ENCODE data around the gene GIPC3. TPM values are rescaled to one million over a fixed set of nuclear protein-coding genes. Genes with fewer than 3 reads are reported as not detected.
"Not testable (repeated sequence)": the region's sequence is repeated elsewhere in the genome, so short reads cannot be mapped to it uniquely, and the experiment has no call there.

GIPC3 gene
- polyA plus RNA-seq, 4 donors, result 1.1 to 3.5 (median 3.0) TPM

DNA sequence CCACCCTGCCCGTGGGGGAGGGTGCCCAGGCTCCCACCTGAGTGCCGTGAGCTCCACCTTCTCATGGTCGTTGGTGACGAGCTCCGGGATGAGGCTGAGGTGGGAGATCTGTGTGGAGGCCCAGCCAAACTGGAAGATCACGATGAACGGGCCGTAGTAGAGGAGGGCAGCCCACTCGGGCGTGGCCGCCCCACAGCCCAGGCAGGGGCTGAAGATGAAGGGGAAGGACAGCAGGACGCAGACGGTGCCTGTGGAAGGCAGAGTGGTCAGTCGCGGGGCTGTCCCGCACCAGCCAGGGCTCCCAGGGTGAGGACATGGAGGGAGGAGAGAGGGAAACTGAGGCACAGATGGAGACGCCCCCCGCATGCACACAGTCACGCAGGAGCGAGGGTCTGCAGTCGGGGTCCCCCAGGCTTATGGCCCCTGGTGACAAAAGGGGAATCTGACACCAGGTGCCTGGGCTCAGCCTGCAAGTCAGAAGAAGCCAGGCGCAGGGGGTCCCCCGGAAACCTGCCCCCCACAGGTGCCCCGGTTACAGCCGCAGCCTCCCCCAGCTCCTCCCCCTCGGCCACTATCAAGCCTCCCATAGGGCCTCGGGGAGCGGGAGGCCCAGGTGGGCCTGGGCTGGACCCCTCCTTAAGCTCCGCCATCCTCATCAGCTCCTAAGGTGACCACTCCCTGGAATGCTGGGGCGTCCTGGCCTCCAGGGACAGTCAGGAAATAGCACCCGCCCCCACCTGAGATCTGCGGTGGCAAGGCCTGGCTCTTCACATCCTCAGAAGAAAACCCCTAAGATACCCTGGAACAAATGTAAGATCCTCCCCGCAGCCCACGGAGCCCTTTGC lies 34.1 kb upstream of the GIPC3 start:
- no peak for DNase-seq (ENCODE audit: low read depth in 4 of 4, low spot score in 3 of 4)

DNA sequence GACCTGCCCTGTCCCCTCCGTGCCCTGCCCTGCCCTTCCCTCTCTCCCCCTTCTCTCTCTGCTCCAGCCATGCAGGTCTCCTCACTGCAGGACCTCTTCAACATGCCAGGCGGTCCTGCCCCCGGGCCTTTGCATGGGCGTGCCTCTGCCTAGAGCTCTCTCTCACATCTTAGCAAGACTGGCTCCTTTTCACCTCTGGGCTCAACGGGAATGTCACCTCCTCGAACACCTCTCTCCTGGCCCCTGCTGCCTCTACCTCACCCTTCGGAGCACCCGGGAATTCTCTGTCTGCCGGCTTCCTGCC lies 33.5 kb upstream of the GIPC3 start:
- no peak for DNase-seq (ENCODE audit: low read depth in 4 of 4, low spot score in 3 of 4)

DNA sequence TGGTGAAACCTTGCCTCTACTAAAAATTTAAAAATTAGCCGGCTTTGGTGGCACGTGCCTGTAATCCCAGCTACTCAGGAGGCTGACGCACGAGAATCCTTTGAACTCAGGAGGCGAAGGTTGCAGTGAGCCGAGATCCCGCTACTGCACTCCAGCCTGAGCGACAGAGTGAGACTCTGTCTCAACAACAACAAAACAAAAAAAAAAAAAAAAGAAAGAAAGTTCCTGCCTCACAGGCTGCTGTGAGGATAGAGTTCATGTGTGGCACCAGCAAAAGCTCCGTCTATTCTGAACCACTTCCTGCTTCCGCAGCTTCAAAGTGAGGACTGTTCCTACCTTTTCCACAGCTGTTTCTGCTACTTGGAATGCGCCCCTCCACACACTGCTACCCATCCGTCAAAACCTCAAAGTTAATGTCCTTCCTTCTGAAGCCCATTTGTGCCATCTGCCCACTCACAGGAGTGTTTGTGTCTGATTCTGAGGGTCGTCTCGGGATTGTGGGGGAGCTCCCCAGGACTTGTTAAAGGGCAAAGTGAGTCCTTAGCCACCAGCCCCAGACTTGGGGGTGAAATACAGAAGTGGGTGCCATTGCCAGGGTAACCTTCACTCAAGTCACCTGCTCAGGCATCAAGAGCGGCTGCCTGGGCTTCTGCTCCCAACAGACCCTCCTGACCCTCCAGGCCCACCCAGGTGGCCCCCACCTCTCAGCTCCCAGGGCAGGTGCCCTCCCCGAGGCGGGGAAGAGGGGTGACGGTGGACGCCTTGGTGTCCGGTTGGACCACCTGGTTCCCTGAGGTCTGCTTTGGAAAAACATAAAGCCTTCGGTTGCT lies 30.8 kb upstream of the GIPC3 start:
- no peak for DNase-seq (ENCODE audit: low read depth in 4 of 4, low spot score in 3 of 4)

DNA sequence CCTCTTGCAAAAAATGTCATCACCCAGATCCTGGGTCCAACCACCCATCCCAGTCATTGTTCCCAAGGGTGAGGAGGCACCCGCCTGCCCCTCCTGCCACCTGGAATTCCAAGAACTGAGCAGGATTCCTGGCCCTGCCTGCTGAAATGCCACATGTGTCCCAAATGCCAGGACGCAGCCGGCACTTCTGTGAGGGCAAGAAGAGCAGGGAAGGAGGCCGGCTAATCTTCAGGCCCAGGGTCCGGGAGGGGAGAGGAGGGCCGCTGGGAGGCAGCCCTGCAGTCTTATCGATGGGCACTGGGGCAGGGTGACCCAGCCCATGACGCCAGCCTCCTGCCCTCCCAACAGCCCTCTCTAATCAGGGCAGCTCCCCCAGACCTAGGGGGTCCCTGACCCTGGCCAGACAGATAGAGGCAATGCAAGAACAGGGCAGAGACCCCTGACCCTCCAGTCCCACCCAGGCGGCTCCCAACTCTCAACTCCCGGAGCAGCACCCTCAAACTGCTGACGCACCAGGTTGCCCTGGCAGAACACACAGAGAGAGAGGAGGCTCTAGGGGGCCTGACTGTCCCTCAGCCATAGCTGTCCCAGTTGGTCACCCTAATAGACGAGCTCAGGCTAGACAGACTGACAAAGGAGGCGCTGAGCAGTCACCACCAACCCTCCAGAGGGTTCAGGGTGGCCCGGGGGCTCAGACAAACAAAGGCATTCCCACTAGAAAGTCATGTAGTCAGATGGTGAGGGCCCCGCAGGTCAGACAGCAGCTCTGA lies 29.4 kb upstream of the GIPC3 start:
- no peak for DNase-seq (ENCODE audit: low read depth in 4 of 4, low spot score in 3 of 4)

DNA sequence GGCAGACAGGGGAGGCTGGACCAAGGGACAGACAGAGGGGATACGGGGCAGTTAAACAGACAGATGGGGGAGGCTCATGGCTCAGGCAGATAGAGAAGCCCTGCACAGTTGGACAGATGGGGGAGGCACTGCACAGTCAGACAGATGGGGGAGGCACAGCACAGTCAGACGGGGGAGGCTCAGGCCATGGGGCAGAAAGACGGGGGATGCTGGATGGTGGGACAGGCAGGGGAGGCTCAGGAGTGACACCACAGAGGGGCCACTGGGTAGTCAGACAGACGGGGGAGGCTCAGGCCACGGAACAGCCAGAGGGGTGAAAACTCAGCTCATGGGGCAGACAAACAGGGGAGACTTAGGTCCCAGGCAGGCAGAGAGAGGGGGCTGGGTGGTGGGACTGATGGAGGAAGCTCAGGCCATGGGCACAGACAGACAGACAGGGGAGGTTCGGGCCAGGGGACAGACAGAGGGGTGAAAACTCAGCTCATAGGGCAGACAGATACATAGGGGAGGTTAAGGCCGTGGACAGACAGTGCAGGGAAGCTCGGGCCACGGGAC lies 28.8 kb upstream of the GIPC3 start:
- no peak for DNase-seq (ENCODE audit: low read depth in 4 of 4, low spot score in 3 of 4)

DNA sequence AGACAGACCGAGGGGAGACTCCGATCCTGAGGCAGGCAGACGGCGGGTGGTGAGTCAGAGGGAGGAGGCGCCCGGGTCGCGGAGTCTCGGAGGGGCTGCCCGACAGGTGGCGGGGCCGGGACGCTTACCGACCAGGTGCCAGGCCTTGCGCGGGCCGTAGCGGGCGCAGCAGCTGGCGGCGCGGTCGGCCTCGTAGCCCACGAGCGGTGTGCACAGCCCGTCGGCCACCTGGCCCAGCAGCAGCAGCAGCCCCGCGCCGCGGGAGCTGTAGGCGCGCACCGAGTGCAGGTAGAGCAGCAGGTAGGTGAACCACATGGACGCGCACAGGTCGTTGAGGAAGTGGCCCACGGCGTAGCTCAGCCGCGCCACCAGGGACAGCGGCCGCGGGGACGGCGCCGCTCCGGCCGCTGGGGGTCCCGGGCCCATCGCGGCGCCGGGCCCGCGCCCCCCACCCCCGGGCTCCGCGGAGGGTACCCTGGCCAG lies 28.3 kb upstream of the GIPC3 start:
- no peak for DNase-seq (ENCODE audit: low read depth in 4 of 4, low spot score in 3 of 4)

DNA sequence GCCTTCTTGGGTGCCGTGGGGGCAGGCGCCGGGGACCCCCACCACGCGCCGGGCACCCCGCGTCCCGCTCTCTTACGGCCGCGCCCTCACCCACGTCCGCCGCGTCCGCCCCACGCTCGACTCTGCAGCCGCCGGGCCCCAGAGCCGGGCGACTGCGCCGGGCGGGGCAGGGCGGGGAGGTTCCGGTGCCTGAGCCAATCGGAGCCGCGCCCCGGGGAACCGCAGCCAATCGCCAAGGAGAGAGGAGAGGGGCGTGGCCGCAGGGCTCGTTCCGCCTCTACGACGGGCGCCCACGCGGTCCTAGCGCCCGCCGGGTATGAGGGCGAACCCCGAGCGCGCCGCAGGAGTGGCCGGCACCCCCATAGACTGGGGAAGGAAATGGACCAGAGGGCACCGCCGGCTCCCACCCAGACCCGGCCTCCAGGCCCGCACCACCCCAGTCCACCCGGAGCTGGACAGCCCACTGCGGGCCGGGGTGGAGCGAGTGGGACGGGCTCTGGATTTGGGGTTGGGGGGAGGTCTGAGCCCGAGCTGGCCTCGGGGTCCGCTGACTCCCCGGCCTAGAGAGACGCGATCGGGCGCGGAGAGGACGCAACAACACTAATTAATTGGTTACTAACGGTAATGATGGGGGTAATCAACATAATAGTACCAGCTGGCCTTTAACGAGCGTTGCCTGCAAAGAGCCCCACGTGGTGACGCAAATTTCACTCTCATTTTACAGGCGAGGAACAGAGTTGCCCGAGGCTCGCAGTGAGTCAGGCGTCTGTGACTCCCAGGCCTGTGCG lies 27.6 kb upstream of the GIPC3 start, which contains the start of gene MFSD12:
TSS of gene MFSD12 (minus strand) at position 126 of the 788 bp plus-strand sequence. CDS start 183 bp downstream, outside the sequence.
- DNase-seq (ENCODE audit: low read depth in 4 of 4, low spot score in 3 of 4), result peak; percentile 77 to 88 (median 83)

DNA sequence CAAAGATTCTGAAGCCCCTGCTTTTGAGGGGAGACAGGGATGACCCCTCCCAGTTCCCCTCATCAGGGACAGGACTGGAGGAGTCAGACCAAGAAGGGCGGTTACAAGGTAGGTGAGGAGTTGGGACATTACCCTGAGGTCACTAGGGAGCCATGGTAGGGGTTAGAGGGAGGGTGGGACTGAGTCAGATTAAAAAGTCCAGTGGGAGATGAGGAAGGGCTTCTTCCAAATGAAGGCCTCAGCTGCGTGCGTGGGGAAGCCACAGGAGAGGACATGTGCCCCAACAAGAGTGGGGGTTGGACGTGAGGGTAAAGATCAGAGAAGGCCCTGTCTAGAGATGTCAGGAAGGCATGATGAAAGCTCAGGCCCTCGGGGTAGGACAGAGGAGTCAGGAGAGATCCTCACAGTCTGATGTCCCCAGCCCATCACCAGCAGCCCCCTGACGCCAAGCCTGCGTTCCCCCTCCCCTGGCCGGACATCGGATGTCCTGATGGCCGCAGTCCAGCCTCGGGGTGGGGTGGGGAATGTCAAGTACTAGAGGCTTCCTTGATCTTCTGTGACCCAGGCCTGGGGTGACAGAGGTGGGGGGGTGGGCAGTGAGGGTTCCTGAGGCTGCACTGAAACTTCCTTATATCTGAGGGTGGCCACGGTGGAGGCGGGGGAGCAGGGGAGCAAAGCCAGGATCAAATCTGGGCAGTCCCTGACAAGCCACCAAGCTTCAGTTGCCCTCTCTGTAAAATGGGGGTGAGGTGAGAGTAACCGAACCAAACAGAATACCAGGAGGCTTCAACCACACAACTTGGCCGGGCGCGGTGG lies 21.4 kb upstream of the GIPC3 start:
- DNase-seq (ENCODE audit: low read depth in 4 of 4, low spot score in 3 of 4), result no peak

DNA sequence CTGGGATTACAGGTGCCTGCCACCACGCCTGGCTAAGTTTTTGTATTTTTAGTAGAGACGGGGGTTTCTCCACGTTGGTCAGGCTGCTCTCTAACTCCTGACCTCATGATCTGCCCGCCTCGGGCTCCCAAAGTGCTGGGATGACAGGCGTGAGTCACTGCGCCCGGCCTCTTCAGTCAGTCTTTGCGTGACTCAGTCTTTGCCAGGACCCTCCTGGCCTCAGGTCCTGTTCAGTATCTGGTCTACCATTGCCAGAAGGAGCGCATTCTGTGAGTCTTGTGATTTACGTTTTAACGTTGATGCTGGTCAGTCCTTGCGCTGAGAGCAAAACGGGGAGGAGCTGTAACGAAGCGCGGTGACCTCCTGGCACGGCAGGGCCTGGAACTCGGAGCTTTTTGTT lies 20.1 kb upstream of the GIPC3 start:
- no peak for DNase-seq (ENCODE audit: low read depth in 4 of 4, low spot score in 3 of 4)

DNA sequence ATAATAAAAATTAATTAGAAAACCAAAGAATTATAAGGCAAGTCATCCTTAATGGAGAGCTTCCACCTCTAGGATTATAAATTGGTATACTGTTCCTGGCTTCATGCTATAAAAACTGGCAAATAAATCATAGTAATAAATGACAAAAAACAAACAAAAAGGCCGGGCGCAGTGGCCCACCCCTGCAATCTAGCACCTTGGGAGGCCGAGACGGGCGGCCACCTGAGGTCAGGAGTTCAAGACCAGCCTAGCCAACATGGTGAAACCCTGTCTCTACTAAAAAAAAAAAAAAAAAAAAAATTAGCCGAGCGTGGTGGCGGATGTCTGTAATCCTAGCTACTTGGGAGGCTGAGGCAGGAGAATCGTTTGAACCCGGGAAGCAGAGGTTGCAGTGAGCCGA lies 15.2 kb upstream of the GIPC3 start:
- DNase-seq (ENCODE audit: low read depth in 4 of 4, low spot score in 3 of 4), result not testable (repeated sequence)

DNA sequence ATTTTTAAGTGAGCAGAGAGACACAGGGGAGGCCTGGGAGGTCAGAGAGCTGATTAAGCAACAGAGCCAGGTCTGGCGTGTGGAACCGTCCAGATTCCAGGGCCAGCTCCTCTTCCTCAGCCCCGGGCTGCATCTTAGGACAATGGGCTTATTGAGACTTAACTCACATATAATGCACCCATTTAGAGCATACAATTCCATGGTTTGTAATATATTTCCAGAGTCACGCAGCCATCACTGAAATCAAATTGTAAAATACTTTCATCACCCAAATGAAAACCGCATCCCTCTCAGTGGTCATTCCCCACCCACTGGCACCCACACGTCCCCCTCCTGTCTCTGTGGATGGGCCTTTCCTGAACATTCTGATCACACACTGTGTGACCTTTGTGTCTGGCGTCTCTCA lies 14.7 kb upstream of the GIPC3 start:
- DNase-seq (ENCODE audit: low read depth in 4 of 4, low spot score in 3 of 4), result no peak

DNA sequence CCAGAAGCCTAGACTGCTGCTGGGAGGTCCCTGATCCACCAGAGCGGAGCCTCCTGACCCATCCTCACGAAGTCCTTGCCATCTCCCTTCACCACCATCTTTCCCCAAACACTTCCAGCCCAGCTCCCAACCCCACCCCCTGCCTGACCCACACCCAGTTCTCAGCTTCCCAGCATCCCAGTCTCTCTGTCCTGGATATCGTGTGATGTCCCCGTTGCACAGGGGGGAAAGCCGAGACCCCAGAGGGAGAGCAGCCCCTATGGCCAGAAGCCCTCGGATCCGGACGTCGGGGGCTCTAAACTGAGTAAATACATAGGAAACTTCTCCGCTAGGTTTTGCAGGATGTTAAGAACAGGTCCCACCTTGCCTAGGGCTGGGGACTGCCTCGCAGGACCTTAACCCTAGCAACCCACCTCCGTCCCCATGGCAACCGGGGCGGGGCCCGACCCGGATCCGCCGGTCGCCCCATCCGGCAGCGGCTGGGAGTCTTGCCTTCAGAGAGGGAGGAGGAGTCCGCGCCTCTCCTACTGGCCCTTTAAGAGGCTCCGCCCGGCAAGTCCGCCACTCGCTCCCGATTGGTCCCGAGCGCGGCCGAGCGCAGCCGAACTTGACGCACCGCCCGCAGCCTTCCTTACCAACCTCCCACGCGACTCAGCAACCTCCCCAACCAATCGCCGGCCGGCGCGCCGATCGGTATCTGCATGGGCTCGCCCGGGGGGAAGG lies 13.0 kb upstream of the GIPC3 start:
- peak; percentile 97 to 99 (median 98) for DNase-seq (ENCODE audit: low read depth in 4 of 4, low spot score in 3 of 4)

DNA sequence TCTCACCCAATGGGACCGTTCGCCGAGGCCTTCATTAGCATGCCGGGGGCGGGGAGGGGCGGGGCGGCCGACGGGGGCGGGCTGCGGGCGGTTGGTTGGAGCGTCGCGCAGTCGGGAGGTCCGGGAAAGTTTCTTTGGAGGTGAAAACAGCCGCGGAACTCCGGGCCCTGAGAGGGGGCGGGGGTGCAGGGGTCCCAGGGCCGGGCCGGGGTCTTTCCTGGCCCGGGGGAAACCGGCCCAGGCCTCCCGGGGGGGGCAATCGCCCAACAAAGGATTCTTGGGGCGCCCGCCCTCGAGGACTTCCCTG lies 12.5 kb upstream of the GIPC3 start, which contains the start of gene HMG20B:
TSS of gene HMG20B (plus strand) at position 90 of the 307 bp plus-strand sequence. CDS start 366 bp downstream, outside the sequence.
- DNase-seq (ENCODE audit: low read depth in 4 of 4, low spot score in 3 of 4), result no peak

DNA sequence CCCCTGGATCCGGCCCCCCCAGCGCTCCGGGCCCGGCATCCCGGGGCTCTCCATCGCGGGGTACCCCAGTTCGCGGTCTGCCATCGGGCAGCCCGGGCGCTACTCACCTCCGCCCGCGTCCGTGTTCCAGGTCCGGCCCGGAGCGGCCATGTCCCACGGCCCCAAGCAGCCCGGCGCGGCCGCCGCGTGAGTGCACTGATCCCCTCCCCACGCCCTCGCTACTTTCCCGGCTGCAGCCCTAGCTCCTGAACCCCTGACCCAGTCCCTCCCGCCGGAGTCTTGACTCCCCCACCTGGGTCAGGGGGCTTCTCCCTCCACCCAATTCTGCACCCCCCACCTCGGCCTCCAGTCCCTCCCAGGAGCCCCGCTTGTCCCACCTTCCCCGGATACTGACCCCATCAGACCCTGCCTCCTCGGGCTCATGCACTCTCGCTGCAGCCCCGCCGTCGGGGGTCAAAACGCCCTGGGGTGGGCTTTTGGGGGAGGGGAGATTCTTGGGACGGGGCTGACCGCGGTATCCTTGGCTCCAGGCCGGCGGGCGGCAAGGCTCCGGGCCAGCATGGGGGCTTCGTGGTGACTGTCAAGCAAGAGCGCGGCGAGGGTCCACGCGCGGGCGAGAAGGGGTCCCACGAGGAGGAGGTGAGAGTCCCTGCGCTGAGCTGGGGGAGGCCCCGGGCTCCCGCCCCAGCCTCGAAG lies 12.0 kb upstream of the GIPC3 start:
- no peak for DNase-seq (ENCODE audit: low read depth in 4 of 4, low spot score in 3 of 4)

DNA sequence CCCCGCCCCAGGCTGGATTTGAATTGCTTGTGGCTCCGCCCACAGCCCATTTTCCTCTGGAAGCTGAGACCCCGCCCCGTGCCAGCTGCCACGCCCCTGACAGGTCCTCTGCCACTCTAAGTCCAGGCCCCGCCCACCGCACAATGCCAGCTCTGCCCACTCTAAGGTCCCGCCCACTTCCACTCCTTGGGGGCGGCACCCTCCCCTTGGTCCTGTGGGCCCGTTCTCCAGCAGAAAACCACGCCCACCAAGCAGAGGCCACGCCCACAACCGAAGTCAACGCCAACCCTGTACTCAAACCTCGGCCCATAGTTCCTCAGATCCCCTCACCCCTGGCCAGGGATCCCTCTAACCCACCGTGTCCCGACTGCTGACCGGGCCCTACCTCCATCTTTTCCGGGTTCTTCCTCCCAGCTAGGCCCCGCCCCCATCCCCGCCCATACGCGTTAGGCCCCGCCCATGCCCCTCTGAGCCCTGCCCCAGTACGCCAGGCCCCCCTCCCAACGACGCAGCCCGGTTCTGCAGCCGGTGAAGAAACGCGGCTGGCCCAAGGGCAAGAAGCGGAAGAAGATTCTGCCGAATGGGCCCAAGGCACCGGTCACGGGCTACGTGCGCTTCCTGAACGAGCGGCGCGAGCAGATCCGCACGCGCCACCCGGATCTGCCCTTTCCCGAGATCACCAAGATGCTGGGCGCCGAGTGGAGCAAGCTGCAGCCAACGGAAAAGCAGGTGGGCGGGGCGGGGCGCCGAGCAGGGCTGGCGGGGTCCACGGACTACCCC lies 11.2 kb upstream of the GIPC3 start:
- no peak for DNase-seq (ENCODE audit: low read depth in 4 of 4, low spot score in 3 of 4)

DNA sequence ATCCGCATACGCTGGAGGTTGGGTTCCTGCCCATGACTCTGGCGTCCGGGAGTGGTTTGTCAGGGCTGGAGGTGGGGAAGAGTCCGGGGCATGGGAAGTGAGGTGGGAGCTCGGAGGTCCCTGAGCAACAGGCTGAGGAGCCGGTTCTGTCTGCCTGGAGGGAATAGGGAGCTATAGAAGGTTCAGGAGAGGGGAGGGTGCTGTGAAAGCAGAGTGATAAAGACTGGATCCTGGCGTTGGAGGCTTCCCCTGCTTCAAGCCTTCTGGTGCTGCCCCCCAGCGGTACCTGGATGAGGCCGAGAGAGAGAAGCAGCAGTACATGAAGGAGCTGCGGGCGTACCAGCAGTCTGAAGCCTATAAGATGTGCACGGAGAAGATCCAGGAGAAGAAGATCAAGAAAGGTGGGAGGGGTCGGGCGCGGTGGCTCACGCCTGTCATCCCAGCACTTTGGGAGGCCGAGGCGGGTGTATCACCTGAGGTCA lies 10.0 kb upstream of the GIPC3 start:
- no peak for DNase-seq (ENCODE audit: low read depth in 4 of 4, low spot score in 3 of 4)

All from left renal pelvis (tissue), 4 donors.